Activated CD8-positive, alpha-beta memory T cell treated with anti-CD3 and anti-CD28 coated beads, Interleukin-2, amount 50 U/mL, for 24 hours (primary cell): ENCODE results near the gene TBCA.
"Not testable (repeated sequence)": the region's sequence is repeated elsewhere in the genome, so short reads cannot be mapped to it uniquely, and the experiment has no call there.

ENCODE experiments used
- DNase-seq: peaks from one replicate; pipeline ENCODE4 v3.0.0-alpha.2; 2020; ENCODE audit errors: extremely low read depth

The TBCA gene

DNA sequence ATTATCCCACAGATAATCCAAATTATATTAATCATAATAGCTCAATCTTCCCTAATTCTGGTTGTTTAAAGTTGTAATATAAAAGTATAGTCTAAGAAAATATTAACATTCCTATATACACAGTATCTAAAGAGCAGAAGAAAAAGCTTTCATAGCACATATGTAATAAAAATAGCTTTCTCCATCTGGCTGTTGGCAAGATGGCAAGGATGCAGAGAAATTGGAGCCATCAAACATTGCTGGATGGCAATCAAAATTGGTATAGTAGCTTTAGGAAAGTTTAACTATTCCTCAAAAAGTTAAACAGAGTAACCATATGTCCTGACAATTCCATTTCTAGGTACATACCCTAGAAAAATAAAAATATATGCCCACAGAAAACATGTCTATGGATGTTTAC, 66.8 kb downstream of the TBCA start:
- DNase-seq: no peak

DNA sequence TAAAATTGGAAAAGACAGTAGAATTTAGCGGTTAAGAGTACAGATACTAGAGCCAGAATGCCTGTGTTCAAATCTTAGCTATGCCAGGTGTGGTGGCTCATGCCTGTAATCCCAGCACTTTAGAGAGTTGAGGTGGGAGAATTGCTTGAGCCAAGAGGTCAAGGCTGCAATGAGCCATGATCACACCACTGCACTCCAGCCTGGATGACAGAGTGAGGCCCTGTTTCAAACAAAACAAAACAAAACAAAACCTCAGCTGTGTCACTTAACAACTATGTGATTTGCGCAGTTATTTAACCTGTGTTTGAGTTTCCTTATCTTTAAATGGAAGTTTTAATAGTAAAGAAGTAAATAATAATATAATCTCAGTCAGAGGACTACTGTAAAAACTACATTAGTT, 68.3 kb downstream of the TBCA start:
- no peak for DNase-seq

DNA sequence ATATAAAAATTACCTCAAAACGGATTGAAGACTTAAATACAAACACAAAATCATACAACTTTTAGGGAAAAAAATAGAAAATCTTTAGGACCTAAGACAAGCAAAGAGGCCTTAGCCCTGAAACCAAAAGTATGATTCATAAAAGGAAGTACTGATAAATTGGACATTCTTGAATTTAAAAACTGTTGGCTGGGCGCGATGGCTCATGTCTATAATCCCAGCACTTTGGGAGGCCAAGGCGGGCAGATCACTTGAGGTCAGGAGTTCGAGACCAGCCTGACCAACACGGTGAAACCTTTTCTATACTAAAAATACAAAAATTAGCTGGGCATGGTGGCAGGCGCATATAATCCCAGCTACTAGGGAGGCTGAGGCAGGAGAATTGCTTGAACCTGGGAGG, 76.6 kb downstream of the TBCA start:
- not testable (repeated sequence) for DNase-seq

DNA sequence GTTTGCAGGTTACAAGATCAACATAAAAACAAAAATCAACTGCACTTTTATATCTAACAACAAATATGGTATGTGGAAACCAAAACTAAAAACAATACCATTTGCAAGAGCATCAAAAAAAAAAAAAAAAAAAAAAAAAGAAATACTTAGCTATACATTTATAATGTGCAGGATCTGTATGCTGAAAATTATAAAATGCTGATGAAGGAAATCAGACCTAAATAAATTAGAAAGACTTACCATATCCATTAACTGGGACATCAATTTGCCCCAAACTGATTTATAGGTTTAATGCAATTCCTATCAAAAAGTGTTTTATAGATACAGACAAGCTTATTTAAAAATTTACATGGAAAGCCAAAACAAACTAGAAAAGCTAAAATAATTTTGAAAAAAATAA, 77.2 kb downstream of the TBCA start:
- no peak for DNase-seq

DNA sequence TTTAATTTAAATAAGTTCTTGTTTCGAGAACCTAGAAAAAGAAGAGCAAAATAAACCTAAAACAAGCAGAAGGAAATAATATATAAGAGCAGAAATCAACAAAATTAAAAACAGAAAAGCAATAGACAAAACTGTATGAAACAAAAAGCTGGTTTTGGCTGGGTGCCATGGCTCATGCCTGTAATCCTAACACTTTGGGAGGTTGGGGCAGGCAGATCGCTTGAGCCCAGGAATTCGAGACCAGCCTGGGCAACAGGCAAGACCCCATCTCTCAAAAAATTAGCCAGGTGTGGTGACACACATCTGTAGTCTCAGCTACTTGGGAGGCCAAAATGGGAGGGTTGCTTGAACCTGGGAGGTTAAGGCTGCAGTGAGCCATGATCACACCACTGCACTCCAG, 78.4 kb downstream of the TBCA start:
- DNase-seq: no peak

DNA sequence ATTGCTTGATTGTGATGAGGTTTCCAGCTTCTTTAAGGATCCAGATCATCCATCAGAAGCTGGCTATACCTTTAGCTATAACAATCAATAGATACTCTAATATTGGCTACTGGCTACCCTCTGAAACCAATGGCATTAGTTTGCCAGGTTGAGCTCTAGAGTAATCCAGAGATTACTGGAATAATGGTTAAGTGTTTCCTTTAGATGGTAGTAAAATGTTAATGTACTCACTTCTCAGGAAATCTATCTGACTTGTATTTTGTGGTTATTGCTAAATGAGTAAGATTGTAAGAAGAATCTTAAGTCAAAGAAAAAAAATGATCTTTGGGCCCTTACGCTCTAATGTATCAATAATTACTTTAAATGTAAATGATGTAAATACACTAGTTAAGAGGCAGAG, 80.0 kb downstream of the TBCA start:
- no peak for DNase-seq

DNA sequence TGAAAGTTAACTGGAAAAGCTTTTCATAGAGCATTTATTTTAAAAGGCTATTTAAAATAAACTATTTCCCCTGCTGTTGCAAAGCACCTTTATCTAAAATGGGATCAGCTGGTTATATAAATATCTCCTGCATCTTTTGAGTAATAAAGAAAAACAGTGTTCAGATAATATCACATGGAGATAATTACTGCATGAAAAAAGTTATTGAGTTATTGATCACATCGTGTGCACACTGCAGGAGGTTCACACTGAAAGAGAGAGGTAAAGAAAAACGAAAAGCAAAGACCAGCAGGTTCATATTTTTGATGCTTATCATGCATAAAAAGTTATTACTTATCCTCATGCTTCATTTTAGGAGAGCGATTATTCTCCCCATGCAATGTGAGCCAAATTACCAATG, 82.2 kb downstream of the TBCA start:
- DNase-seq: no peak

DNA sequence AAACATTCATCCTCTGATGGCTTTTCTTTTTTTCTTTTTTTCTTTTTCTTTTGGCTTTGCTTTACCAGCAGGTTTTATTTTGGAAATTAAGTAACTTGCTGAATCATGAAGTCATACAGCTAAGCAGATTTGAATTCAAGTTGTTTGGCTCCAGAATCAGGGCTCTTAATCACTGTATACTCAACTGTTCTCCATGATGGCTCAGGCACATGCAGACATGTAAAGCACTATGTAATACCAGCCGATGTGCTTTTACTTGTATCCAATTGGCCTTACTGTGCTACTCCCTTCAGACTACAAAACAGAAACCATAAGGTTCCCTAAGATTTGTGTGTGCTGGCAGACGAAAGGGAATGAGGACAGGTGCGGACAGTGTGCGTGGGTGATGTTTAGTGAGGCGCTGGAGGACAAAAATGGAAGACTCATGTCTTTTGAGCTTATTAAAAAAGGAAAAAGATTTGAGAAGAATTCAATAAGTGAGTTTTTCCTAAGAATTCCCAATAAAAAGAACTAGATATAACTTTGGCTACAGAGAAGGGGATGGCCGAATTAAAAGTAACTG, 92.9 kb downstream of the TBCA start:
- DNase-seq: no peak

DNA sequence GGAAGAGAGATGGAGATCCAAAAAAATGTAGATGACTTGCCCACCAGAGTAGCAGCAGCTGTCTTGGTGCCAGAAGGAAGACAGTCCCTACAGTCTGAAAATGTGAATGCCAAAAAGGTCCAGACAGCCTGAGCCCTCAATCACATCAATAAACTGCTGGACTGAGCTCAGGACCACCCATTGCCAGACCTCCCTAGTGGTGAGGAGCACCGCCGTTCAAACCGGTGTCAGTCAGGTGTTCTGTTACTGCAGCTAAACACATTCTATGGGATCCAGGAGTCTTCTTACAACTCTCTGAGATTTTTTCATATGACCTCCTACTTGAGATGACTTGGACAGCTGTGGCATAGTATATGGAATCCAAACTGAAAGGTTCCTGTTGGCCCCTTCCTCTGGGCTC, 105.6 kb downstream of the TBCA start:
- no peak for DNase-seq

DNA sequence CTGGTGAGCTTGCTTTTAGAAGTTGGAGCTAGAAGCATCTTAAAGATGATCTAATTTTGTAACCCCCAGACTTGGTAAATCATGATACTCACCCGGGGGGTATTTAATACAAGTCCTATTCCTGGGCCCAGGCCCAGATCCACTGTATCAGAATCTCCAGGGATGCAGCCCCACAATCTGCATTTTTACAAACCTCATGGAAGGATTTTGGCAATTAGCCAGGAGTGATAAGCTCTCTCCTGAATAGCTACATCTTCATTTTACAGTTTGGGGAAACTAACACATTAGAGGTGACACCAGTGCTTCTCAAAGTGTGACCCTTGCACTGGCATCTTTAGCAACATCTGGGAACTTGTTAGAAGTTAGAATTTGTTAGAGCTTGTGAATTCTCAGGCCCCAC, 106.5 kb downstream of the TBCA start:
- DNase-seq: no peak

DNA sequence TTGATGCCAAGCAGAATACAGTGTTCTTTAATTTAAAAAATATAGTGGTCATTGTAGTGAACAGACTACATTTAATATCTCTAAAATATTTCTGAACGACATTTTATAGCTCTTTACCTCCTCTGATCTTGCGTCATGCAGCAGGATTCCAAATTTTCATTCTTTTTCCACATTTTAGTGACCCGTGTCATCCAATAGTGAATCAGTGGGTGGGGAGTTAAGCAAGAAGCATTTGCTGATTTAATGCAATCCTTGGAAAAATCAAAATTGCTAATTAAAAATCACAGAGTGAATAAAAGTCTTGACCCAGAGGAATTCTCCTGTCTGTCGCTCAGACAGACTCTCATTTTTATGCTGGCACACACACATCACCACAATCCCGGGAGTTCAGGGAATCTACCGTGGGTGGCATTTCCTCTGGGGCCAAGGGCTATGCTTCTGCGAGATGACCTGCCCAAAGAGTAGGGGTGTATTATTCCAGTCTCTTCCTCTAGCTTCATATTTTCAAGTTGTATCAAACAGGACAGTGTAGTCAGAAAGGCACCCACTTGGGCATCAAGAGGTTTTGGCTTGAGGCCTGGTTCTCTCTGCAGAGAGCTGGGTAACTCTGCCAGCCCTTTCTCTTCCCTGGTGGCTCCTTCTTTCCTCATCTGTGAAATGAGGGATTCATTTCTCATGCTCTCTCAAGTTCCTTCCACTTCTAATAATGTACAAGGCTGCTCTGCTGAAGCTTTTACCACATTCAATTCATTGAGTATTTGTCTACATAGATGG, 112.9 kb downstream of the TBCA start:
- no peak for DNase-seq

DNA sequence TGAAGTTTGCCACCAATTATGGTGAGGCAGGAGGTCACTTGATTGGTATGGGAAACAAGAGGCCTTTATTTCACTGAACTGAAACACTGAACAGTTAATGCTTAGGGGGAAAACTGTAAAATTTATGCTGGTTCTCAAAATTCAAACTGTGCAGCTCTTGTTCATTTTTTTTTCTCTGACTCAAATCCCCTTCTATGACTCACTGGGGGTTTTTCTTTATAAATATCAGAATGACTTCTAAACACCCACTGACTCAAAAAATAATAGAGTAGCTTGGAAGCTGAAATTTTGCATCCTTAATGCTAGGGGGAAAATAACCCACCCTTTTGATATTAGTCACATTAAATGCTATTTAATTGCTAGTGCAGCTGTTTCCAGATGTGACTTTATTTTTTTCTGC, 113.5 kb downstream of the TBCA start:
- DNase-seq: no peak

DNA sequence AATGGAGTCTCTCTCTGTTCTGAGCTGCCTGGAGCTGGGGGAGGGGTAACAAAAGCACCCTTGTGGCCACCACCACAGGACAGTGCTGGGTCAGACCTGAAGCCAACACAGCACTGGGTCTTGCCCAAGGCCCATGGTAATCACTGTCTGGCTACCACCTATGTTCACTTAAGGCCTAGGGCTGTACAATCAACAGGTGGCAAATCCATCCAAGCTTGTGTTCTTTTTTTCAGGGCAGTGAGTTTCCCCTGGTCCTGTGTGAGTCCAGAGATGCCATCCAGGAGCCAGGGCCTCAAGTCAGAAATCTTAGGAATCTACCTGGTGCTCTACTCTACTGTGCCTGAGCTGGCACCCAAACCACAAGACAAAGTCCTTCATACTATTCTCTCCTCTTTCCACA, 117.5 kb downstream of the TBCA start:
- DNase-seq: no peak

DNA sequence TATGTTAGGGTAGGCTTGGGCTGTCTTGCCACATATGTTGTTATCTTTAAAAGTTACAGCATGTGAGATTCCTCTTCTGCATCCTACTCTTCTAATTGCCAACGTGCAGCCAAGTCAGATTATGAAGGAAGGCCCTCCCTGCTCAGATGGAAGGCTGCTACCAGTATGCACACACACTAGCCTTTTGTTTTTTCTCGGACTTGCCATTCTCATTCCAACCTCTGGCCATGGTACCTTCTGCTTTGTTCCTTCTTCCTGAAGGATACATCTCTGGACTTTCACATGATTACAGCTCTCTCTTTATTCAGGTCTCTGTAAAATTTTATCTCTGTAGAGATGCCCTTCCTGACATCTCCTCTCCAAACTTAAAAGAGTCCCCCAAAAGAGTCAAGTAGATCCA, 124.8 kb downstream of the TBCA start:
- DNase-seq: no peak

DNA sequence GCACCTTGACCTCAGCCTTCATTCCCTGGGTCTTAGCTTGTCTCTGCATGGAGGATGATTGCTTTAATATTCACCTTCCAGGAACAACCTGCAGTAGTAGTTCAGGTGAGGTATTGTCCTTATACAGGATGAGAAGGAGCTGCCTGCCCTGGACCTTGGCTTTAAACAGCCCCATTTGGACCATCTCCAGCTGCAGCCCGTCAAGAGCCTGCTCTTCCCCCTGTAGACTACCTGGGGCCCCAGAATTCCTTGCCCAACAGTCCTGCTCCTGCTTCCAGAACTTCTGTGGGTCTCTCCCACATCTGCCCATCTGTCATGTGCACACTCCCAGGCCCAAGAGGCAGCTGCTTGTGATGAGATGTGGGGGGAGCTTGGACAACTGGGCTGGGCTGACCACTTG, 125.5 kb downstream of the TBCA start:
- DNase-seq: no peak

DNA sequence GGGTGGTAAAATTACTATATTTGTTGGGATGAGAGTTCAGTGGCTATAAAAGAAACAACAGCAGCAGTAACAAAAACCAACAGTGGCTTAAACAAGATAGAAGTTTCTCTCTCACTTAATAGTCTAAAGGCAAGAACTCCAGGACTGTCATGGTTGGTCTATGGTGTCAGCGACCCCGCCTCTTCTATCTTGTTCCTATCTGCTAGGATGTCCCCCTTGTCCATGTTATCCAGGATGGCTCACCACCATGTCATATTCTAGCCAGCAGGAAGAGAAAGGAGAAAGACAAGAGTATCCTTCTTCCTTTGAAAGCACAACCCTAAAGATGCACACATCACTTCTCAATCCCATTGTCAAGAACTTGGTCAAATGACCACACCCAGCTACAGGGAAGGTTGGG, 126.4 kb downstream of the TBCA start:
- DNase-seq: no peak

DNA sequence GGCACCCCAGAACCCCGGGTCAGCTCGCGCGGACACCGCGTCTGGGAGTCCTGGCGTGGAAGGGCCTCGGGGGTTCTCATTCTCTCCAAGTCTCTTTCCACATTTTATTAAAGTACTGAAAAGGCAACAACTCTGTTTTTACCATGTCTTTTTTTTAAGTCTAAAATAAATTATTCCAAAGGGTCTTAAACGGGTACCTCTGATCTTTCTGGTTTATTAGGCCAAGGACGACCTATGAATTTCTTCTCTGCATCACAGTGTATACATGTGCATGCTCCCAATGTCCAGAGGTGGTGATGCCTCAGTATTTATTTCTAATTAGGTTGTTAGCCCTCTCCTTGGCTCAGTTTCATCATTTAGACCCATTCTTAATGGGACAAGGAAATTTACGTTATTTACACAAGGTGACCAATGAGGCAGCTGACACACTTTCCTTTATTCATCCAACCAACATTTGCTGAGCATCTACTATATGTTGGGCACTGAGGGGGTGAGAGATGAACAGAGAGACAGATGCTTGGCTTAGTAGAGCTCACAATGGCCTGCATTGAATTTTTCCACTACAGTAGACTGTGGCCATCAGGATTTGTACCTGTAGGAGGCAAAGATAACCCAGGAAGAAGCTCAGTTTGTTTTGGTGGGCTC, 130.0 kb downstream of the TBCA start:
- no peak for DNase-seq

DNA sequence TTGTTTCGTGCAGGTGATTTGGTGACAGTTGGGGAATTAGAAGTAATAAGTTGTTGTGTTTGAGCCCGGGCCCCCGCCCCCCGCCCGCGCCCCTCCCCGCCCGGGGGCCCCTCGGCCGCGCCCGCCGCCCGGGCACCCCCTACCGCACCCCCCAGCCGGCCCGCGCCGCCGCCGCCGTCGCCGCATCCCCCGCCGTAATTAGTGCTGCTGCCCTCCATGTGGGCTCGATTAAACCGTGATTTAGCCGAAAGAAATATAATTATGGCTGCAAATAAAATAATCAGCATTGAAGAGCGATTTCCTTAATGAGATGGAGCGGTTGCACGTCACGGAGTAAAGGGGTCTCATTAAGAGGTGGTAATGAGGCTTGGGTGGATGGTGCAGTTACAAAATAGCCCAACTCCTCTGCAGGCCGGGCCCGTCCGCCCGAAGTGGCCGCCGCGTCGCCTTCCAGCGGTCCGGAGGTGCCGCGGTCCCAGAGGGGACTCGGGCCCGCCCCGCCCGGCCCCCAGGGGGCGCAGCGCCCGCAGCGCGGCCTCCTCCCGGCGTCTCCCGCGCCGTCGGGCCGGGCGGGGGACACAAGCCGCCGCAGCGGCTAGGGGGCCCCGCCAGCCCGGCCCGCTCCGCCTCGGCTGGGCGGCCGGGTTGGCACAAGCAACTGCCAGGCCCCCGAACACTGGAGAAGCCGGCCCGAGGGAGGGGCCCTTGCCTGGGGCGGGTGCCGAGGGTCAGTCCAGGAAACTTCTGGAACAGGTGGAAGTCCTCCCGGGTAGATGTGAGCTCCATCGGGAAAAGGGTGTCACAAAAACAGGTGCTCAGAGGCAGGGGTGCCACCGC, 130.8 kb downstream of the TBCA start:
- DNase-seq: no peak

DNA sequence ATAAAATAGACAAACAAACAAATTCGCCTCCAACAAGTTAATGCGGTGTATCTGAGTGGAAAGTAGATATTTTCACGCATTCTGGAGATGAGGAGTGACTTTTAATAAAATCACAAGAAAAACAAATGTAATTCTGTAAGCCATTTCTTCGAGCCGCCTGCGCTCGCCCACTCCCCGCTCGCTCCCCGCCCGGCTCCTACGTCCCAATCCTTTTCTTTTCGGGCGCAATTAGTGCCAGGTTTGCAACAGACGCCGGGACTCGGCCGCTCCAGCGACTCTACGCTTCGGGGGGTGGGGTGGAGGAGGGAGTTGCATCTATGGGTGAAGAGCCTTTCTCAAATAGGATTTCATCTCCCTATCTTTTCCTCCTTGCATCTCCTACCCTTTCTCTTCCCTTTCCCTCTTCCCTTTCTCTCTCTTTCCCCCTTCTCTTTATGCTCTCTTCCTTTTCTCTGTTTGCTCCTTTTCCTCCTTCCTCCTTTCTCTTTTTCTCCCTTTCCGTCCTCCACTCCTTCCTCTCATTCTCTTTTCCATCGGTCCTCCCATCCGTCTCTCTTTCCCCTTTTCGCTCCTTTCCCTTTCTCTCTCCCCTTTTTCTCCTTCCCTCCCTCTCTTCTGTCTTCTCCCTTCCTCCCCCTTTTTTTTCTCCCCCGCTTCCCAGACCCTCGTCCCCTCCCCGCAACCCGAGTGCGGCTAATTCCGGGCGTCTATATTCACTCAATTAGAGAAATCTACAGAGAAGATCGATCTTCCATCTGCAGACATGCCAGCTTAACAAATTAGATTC, 131.6 kb downstream of the TBCA start:
- DNase-seq: no peak

DNA sequence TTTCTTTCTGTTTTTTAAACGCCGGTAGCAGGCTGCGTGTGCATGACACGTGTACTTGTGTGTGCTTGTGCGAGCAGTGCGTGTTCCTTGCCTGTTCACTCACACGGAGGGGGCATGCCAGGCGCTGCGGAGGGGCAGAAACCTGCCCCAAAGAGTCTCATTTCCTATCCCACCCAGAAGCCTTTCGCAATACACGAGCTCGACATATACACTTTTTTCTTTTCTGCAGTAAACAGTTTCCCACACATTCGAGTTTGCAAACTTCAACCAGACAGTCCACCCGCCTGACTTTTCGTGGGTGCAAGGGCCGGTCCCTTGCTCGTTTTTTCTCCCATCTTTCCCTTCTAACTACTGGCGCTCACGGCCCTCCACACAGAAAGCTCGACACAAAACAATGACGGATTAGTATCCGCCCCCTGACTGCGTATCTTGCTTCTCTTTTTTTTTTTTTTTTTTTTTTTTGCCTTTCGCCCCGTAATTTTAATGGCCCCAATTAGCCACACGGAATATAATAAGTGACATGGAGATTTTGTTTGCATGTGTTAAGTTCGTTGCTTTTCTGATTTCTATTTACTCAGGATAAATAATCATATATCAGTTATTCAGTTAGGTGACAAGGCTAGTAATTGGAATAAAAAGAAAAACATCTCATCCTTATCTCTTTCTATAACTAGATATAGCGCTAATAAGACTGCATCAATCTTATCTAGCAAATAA, 132.3 kb downstream of the TBCA start:
- no peak for DNase-seq
